Omental fat pad (tissue), 4 donors: ENCODE measurements around the gene CCR3. TPM values are rescaled to one million over a fixed set of nuclear protein-coding genes. Genes with fewer than 3 reads are reported as not detected.
A peak's percentile ranks its signal among the peaks of the same experiment; 100 is the strongest.

Experiments
- ATAC-seq: fragments of 150-250 bp; one replicate; pipeline ENCODE4 v1.9.1; 2016; ENCODE audit warnings: mild to moderate bottlenecking, moderate library complexity; ENCODE audit not compliant: low FRiP score
- DNase-seq: peaks from one replicate; pipeline ENCODE4 v3.0.0-alpha.2; 2019; ENCODE audit warnings: low spot score
- total RNA-seq, 4 donors: library from RNA; depleted of rRNA; stranded (reverse); fragments of >200 nt; gene quantifications; one replicate each; pipeline ENCODE4 v1.1.0, GENCODE V29; 2016
- TF ChIP-seq, protein P1 (sequence below), 3 donors: fragments of 450-650 bp; IDR thresholded peaks; one replicate each; pipeline ENCODE4 v1.5.1; 2016 to 2017; ENCODE audit warnings: antibody characterized with exemption in 3 of 3, mild to moderate bottlenecking in 3 of 3, moderate library complexity in 2 of 3

CCR3 gene
- total RNA-seq, 4 donors from 2014 or later = 0.37 TPM; not detected in 3

DNA sequence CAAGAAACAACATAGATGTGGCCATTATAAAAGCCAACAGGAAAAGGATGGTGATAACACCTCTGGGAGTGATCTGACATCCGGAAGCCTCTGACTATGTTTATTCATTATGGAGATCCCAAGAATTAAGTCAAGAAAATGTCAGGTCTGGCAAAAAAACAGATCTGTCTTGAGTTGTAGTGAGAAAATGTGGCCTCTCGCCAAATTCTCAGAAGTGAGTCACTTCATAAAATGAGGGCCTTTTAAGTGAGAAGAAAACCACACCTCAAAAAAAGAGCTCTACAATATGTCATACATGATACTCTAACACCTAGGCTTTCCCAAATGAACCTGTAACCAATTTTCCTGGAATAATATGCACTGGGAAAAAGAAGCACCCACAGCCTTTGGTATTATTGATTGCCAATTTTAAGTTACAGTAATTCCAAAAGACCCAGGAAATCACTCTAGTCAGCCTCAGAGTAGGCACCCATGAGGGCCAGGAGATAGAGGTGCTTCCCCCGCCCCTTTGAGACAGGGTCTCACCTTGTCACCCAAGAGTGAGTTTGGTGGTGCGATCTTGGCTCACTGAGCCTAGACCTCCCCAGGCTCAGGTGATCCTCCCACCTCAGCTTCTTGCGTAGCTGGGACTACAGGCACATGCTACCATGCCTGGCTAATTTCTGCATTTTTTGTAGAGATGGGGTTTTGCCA is 38.0 kb downstream of the CCR3 start:
- DNase-seq (peak; percentile 45), ATAC-seq (peak; percentile 76)
- TF ChIP-seq, protein P1, sequence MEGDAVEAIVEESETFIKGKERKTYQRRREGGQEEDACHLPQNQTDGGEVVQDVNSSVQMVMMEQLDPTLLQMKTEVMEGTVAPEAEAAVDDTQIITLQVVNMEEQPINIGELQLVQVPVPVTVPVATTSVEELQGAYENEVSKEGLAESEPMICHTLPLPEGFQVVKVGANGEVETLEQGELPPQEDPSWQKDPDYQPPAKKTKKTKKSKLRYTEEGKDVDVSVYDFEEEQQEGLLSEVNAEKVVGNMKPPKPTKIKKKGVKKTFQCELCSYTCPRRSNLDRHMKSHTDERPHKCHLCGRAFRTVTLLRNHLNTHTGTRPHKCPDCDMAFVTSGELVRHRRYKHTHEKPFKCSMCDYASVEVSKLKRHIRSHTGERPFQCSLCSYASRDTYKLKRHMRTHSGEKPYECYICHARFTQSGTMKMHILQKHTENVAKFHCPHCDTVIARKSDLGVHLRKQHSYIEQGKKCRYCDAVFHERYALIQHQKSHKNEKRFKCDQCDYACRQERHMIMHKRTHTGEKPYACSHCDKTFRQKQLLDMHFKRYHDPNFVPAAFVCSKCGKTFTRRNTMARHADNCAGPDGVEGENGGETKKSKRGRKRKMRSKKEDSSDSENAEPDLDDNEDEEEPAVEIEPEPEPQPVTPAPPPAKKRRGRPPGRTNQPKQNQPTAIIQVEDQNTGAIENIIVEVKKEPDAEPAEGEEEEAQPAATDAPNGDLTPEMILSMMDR (IDR thresholded peaks at IDR 0.05) = no peak

DNA sequence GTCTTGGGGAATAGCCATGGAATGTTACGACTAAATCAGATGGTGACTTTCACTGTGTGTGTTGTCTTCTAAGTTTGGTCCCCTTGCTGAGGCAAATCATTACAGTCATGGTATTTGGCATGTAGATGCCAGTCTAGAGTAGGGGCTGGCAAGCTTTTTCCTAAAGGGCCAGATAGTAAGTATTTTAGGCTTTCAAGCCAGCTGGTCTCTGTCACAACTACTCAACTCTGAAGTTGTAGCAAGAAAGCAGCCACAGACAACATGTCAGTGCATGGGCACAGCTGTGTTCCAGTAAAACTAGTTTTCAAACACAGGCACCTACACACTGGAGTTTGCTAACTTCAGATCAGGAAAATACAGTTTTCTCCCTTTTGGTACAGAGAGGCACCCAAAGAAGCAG is 39.3 kb downstream of the CCR3 start:
- ATAC-seq = no peak
- no peak for DNase-seq
- TF ChIP-seq, protein P1 (IDR thresholded peaks at IDR 0.05) = no peak

DNA sequence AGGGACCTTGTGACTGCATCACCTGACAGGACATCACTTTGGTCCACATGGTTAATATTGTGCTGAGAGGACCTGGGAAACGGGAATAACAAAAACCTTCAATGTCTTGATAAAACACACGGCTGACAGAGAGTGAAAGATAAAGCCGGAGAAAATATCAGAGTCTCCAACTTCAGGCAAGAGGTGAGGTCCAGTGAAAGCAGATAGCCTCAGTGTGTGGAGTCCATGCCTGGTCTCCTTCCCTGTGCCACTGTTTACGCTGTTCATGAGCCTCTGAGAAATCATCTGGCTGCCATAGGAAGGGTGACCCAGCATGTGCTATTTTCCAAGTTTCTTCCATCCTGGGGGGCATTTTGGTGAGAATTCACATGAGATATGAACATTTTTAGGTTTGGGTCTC is 39.8 kb downstream of the CCR3 start:
- TF ChIP-seq, protein P1 (IDR thresholded peaks at IDR 0.05) = no peak
- ATAC-seq = no peak
- DNase-seq = no peak

DNA sequence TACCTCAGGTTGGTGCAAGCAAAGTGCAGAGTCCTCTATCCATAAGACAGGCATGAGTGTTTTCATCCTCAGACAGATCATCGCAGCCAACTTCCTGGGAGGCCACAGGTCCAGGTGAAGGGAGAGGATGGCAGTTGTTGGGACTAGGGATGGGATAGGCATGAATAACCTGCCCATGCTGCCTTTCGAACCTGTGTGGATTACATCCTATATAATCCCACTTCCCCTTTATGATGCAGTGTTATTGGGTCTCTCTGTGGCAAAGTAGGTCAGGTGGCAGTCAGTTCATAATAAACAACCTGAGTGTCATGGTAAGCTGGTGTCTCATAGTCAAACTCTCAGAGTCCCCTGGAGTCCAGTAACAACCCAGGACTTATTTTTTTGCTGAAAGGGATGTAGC is 40.4 kb downstream of the CCR3 start:
- TF ChIP-seq, protein P1 (IDR thresholded peaks at IDR 0.05) = no peak
- DNase-seq (no peak), ATAC-seq (no peak)

DNA sequence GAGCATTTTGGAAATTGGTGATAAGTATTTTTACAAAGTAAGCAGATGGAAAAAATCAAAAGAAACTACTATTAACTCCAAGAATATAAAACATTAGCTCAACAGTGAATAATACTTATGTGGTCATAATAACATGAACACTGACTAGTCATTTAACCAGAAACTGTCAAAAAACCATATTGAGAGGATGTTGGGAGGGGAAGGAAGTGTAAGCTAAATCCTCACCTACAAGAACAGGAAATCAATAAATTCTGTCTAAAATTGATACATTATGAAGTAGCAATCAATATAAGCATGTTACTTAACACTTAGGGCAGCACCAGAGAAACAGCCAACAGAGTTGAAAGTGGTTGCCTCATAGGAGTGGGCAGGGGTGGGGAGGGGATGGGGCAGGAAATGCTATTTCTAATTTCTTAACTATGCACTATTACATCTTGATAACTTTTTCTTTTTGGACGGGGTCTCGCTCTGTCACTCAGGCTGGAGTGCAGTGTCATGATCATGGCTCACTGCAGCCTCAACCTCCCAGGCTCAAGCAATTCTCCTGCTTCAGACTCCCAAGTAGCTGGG is 41.7 kb downstream of the CCR3 start:
- DNase-seq = no peak
- TF ChIP-seq, protein P1 (IDR thresholded peaks at IDR 0.05) = no peak
- no peak for ATAC-seq

DNA sequence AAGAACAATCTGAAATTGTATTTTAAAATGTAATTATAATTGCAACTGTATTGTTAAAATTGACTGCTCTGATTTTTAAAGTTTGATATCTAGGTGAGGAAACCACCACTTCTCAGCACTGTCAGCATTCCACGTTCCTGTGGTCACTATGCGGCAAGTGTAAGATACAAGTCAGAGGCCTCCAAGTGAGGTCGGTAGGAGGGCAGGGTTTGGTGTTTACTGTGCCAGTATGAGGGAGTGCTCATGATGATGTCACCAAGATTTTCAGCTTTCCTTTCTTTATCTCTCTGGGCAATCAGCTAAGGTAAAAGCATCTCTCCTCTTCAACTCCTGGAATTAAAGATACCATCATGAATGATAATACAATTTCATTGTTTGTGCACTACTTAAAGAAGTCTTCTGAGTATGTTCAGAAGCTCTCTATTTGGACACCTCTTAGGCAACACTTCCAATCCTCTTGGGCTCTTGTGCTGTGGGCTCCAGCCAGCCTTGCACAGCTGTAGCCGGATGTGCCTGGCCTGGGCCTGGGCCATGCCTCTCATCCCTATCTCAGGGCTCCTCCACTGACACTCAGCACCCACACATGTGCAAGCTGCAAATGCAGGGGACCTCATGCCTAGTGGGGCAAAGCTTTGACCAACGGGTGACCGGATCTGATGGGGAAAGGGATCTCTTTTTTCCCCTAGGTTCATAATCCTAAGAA is 42.9 kb downstream of the CCR3 start:
- DNase-seq = no peak
- TF ChIP-seq, protein P1 (IDR thresholded peaks at IDR 0.05) = no peak
- ATAC-seq = no peak
